ENCODE data around the gene NDC80. TPM values are rescaled to one million over a fixed set of nuclear protein-coding genes. Genes with fewer than 3 reads are reported as not detected.
"Not testable (repeated sequence)": the region's sequence is repeated elsewhere in the genome, so short reads cannot be mapped to it uniquely, and the experiment has no call there.

The NDC80 gene
- total RNA-seq = 42.4 and 50.5 TPM in 2 replicates

GRCh38 chr18:2571200-2572170 is at the start of gene NDC80, which contains the start of gene METTL4:
NDC80 (plus strand) TSS chr18:2571557; CDS start chr18:2572986, 1,429 bp downstream.
METTL4 (minus strand) TSS chr18:2571505; CDS start chr18:2567216, 4,289 bp downstream.
- no peaks in the 10 kb centered on the region for H3K9me3 Mint-ChIP-seq
- H3K4me1 Mint-ChIP-seq = peaks cover 50% of the 10 kb centered on the region
- H3K4me3 Mint-ChIP-seq = peak within 1 kb of the TSS; percentile 97
- peaks cover 29% of the 10 kb centered on the region for H3K36me3 Mint-ChIP-seq (ENCODE audit: low read depth)
- H3K27me3 Mint-ChIP-seq = no peaks in the 10 kb centered on the region
- peak within 1 kb of the TSS; percentile 98 for H3K27ac Mint-ChIP-seq
- intact Hi-C loops (cut with micrococcal nuclease) = loop anchor here (1.0 to 5.0 kb wide), 7 partner anchors 15 to 689 kb away; partner anchors contain the start of gene EMILIN2
- peak; percentile 96 for DNase-seq

GRCh38 chr18:2522112-2522511 is 49.2 kb upstream of the NDC80 start:
- DNase-seq = no peak
- no peak overlapping the region for H3K27ac Mint-ChIP-seq
- intact Hi-C loops (cut with micrococcal nuclease) = no loop called here
- no peaks in the 10 kb centered on the region for H3K36me3 Mint-ChIP-seq (ENCODE audit: low read depth)
- H3K27me3 Mint-ChIP-seq = peaks cover 1% of the 10 kb centered on the region
- no peaks in the 10 kb centered on the region for H3K9me3 Mint-ChIP-seq
- no peak overlapping the region for H3K4me3 Mint-ChIP-seq
- H3K4me1 Mint-ChIP-seq = no peaks in the 10 kb centered on the region

DNA sequence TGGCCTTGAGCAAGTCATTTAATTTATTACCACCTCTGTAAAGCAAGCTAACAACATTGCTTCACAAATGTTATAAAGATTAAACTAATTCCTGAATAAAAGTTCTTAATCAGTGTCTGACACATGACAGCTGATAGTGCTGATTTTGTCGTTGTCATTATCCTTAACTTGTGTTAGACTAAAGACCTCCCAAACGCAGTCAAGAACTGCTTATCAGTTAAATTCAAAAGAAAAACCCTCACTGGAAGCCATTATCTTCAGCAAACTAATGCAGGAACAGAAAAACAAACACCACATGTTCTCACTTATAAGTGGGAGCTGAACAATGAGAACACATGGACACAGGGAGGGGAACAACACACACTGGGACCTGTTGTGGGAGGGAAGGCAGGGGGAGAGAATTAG is 46.6 kb upstream of the NDC80 start:
- DNase-seq; H3K27me3 Mint-ChIP-seq; H3K27ac Mint-ChIP-seq; intact Hi-C loops (cut with micrococcal nuclease); H3K4me3 Mint-ChIP-seq; H3K4me1 Mint-ChIP-seq; H3K9me3 Mint-ChIP-seq; H3K36me3 Mint-ChIP-seq (ENCODE audit: low read depth): not testable (repeated sequence)

DNA sequence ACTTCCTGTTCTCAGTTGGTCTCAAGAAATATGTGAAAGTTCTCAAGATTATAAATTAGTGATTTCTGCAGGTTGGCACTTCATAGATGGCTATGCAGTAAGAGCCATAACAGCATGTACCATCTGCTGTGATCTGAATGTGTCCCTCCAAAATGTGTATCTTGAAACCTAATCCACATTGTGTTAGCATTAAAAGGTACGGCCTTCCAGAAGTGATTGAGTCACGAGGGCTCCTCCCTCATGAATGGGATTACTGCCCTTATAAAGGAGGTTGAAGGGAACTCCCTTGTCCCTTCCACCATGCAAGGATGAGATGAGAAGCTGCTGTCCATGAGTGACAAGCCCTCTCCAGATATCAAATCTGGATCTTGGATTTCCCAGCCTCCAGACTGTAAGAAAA is 45.0 kb upstream of the NDC80 start:
- no peak for DNase-seq
- Mint-ChIP-seq H3K4me3 (no peak overlapping the region), H3K36me3 (ENCODE audit: low read depth) (no peaks in the 10 kb centered on the region), H3K9me3 (no peaks in the 10 kb centered on the region), H3K27ac (no peak overlapping the region), H3K27me3 (peaks cover 1% of the 10 kb centered on the region), H3K4me1 (no peaks in the 10 kb centered on the region)
- intact Hi-C loops (cut with micrococcal nuclease) = no loop called here

DNA sequence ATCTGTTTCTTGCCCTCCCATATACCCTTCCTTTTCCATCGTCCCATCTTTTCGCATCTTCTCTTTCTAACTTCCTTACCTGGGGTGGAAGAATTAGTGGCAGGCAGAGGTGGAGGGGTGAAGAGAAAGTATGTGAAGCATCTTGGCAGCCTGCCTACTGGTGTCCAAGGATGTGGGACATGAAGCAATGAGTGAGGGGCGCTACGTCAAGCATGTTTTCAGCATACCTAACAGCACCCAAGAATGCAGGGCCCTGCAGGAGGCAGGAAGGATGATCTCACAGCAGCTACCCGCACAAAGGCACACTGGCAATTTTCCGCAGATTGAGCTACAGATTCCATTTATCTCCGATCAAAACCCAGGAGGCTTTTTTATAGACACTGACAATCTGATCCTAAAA is 42.2 kb upstream of the NDC80 start:
- H3K36me3 Mint-ChIP-seq (ENCODE audit: low read depth) = peaks cover 7% of the 10 kb centered on the region
- intact Hi-C loops (cut with micrococcal nuclease) = no loop called here

DNA sequence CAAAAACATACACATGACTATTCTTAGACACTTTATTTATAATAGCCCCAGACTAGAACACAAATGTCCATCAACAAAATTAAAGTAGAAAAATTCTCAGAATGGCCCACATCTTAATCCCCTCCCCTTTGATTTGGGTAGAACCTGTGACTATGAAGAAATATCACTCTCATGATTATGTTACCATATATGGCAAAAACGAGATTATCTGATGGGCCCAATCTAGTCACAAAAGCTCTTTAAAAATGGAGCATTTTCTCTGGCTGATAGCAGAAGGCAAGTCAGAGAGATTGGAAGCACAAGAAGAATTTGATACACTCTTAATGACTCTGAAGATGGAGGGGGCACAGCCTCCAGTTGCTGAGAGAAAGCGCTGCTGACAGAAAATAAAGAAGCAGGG is 39.6 kb upstream of the NDC80 start:
- Mint-ChIP-seq H3K4me1 (no peaks in the 10 kb centered on the region), H3K27me3 (no peaks in the 10 kb centered on the region), H3K4me3 (no peak overlapping the region), H3K9me3 (no peaks in the 10 kb centered on the region), H3K27ac (no peak overlapping the region), H3K36me3 (ENCODE audit: low read depth) (peaks cover 17% of the 10 kb centered on the region)
- DNase-seq = no peak
- intact Hi-C loops (cut with micrococcal nuclease) = no loop called here

More for the DNA sequence above, 42.2 kb upstream of the NDC80 start:
- no peak overlapping the region for H3K4me3 Mint-ChIP-seq
- H3K27ac Mint-ChIP-seq = no peak overlapping the region
- H3K9me3 Mint-ChIP-seq = no peaks in the 10 kb centered on the region
- H3K27me3 Mint-ChIP-seq = no peaks in the 10 kb centered on the region
- H3K4me1 Mint-ChIP-seq = no peaks in the 10 kb centered on the region
- DNase-seq = no peak

DNA sequence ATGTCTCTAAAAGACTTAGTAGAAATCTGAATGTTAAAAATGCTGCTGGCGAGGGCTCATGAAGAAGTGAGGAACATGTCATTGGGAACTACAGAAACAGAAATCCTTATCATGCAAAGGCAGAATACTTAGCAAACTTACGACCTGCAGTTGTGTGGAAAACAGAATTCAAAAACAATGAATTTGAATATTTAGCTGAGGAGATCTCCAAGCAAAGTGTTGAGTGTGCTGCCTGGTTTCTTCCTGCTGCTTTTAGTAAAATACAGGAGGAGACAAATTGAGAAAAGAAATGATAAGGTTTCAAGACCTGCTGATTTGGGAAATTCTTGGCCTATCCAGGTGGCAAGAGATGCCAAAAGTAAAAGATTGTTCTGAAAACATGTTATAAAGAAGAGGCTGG is 38.6 kb upstream of the NDC80 start:
- no peak overlapping the region for H3K27ac Mint-ChIP-seq
- no peak overlapping the region for H3K4me3 Mint-ChIP-seq
- H3K9me3 Mint-ChIP-seq = no peaks in the 10 kb centered on the region
- intact Hi-C loops (cut with micrococcal nuclease) = no loop called here
- peaks cover 20% of the 10 kb centered on the region for H3K36me3 Mint-ChIP-seq (ENCODE audit: low read depth)
- DNase-seq = no peak
- H3K4me1 Mint-ChIP-seq = no peaks in the 10 kb centered on the region
- H3K27me3 Mint-ChIP-seq = no peaks in the 10 kb centered on the region

DNA sequence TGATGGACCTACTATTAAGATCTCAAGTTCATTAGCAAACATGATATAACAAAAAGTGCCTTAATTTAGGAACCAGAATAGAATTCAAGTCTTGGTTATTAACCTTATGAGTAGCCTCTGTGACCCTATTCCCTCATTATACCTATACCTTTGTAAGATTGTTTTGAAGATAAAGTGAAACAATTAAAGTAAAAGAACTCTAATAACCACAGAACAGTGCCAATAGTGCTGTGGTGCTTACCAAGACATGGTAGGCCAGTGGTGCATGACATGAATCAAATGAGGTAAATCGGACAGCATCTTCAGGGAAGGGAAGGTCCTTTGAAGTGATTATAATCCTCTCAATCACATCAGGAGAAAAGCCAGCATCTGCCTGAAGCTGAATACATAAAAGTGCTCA is 36.5 kb upstream of the NDC80 start:
- Mint-ChIP-seq H3K27ac (no peak overlapping the region), H3K36me3 (ENCODE audit: low read depth) (peaks cover 20% of the 10 kb centered on the region), H3K4me3 (no peak overlapping the region), H3K27me3 (no peaks in the 10 kb centered on the region), H3K4me1 (no peaks in the 10 kb centered on the region), H3K9me3 (no peaks in the 10 kb centered on the region)
- no peak for DNase-seq
- intact Hi-C loops (cut with micrococcal nuclease) = no loop called here

DNA sequence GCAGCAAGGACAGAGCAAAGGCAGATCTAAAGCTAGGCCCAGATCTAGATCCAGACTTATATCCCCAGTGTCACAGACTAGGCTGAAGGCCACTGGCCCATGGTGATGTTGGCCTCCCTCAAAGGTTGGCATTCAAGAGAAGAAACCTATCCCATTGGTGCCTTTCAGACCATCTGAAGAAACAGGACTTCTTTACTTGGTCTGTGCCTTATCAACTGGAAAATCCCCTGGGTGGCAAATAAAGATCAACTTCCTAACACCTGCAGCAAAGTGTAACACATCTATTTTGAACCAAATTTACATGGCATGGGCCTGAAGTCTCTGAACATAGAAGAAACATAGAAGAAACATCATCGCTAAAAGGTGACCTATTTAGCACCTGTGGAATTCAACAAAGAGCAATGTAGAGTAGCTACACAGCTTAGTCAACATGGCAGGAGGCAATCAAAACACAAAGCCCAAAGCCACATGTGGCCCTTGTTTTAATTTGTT is 35.9 kb upstream of the NDC80 start:
- no peaks in the 10 kb centered on the region for H3K4me1 Mint-ChIP-seq
- intact Hi-C loops (cut with micrococcal nuclease) = no loop called here
- no peak overlapping the region for H3K4me3 Mint-ChIP-seq
- H3K9me3 Mint-ChIP-seq = no peaks in the 10 kb centered on the region
- DNase-seq = no peak
- peaks cover 20% of the 10 kb centered on the region for H3K36me3 Mint-ChIP-seq (ENCODE audit: low read depth)
- H3K27me3 Mint-ChIP-seq = no peaks in the 10 kb centered on the region
- H3K27ac Mint-ChIP-seq = no peak overlapping the region

- H3K4me1 Mint-ChIP-seq = no peaks in the 10 kb centered on the region
- no peak overlapping the region for H3K4me3 Mint-ChIP-seq
- H3K27ac Mint-ChIP-seq = no peak overlapping the region
- intact Hi-C loops (cut with micrococcal nuclease) = no loop called here
- H3K36me3 Mint-ChIP-seq (ENCODE audit: low read depth) = peaks cover 20% of the 10 kb centered on the region
- DNase-seq = no peak
- no peaks in the 10 kb centered on the region for H3K9me3 Mint-ChIP-seq
- no peaks in the 10 kb centered on the region for H3K27me3 Mint-ChIP-seq
Measured at GRCh38 chr18:2536063-2536462, 35.3 kb upstream of the NDC80 start.

GRCh38 chr18:2536493-2536892 is 34.9 kb upstream of the NDC80 start:
- peaks cover 20% of the 10 kb centered on the region for H3K36me3 Mint-ChIP-seq (ENCODE audit: low read depth)
- no peaks in the 10 kb centered on the region for H3K9me3 Mint-ChIP-seq
- H3K27me3 Mint-ChIP-seq = no peaks in the 10 kb centered on the region
- H3K4me1 Mint-ChIP-seq = no peaks in the 10 kb centered on the region
- intact Hi-C loops (cut with micrococcal nuclease) = no loop called here
- H3K4me3 Mint-ChIP-seq = no peak overlapping the region
- H3K27ac Mint-ChIP-seq = no peak overlapping the region
- no peak for DNase-seq

GRCh38 chr18:2537296-2537695 is 34.1 kb upstream of the NDC80 start:
- no peaks in the 10 kb centered on the region for H3K4me1 Mint-ChIP-seq
- H3K27ac Mint-ChIP-seq = no peak overlapping the region
- H3K27me3 Mint-ChIP-seq = no peaks in the 10 kb centered on the region
- no peak for DNase-seq
- peaks cover 20% of the 10 kb centered on the region for H3K36me3 Mint-ChIP-seq (ENCODE audit: low read depth)
- H3K4me3 Mint-ChIP-seq = no peak overlapping the region
- intact Hi-C loops (cut with micrococcal nuclease) = no loop called here
- H3K9me3 Mint-ChIP-seq = no peaks in the 10 kb centered on the region

GRCh38 chr18:2538236-2538635 is 33.1 kb upstream of the NDC80 start:
- no peaks in the 10 kb centered on the region for H3K9me3 Mint-ChIP-seq
- no peaks in the 10 kb centered on the region for H3K4me1 Mint-ChIP-seq
- H3K27ac Mint-ChIP-seq = no peak overlapping the region
- no peak for DNase-seq
- peaks cover 14% of the 10 kb centered on the region for H3K36me3 Mint-ChIP-seq (ENCODE audit: low read depth)
- no peaks in the 10 kb centered on the region for H3K27me3 Mint-ChIP-seq
- no peak overlapping the region for H3K4me3 Mint-ChIP-seq
- intact Hi-C loops (cut with micrococcal nuclease) = no loop called here

DNA sequence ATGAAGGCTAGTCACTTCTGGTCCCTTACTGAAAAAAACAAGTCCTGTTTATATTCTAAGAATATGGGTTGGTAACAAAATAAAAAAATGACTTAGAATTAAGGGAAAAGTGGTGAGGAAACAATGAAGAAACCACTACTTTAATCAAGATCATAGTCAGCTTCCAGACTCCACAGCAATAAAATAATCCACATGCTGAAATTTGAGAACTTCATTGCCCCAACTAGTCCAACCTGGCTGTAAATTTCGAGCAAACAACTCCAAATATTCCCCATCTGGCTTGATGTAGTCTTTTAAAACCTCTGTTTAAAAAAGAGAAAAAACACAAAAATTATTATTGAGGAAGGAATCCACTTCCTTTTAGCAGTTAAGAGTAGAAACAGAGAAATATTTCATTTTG is 32.5 kb upstream of the NDC80 start:
- H3K27ac Mint-ChIP-seq = no peak overlapping the region
- intact Hi-C loops (cut with micrococcal nuclease) = no loop called here
- no peaks in the 10 kb centered on the region for H3K9me3 Mint-ChIP-seq
- no peaks in the 10 kb centered on the region for H3K4me1 Mint-ChIP-seq
- peaks cover 14% of the 10 kb centered on the region for H3K36me3 Mint-ChIP-seq (ENCODE audit: low read depth)
- H3K27me3 Mint-ChIP-seq = no peaks in the 10 kb centered on the region
- no peak overlapping the region for H3K4me3 Mint-ChIP-seq
- no peak for DNase-seq

All from activated CD4-positive, alpha-beta T cell treated with anti-CD3 and anti-CD28 coated beads, Interleukin-2, amount 10 ng/mL, durations not matched to agents 24 days and 14 days (primary cell).